HepG2 (cell line): ENCODE measurements around the gene FOSB. TPM values are rescaled to one million over a fixed set of nuclear protein-coding genes. Genes with fewer than 3 reads are reported as not detected.
A peak's percentile ranks its signal among the peaks of the same experiment; 100 is the strongest.

Experiments
- ADNP ChIP-seq: sonication (generic); formaldehyde crosslinking; IDR thresholded peaks from 2 replicates; pipeline ENCODE4 v1.4.0; 2020; ENCODE audit warnings: missing genetic modification reagents
- ARNTL ChIP-seq: sonication (generic); formaldehyde crosslinking; IDR thresholded peaks from 2 replicates; pipeline ENCODE4 v1.4.0; 2020; ENCODE audit warnings: mild to moderate bottlenecking, missing genetic modification reagents
- CAMTA2 ChIP-seq: sonication (generic); formaldehyde crosslinking; IDR thresholded peaks from 2 replicates; pipeline ENCODE4 v1.4.0; 2020; ENCODE audit warnings: mild to moderate bottlenecking, missing genetic modification reagents, borderline replicate concordance
- CHD4 ChIP-seq: fragments of 200-600 bp; sonication (generic); IDR thresholded peaks from 2 replicates; pipeline ENCODE4 v1.7.0; 2017; ENCODE audit warnings: mild to moderate bottlenecking, low read length, borderline replicate concordance
- HMGXB4 ChIP-seq, 2 experiments: sonication (generic) in 1 of 2; formaldehyde crosslinking in 1 of 2; IDR thresholded peaks; 2 replicates each; pipeline versions ENCODE4 v1.4.0 to v1.6.1; 2018 to 2020; ENCODE audit warnings: missing genetic modification reagents in 2 of 2, borderline replicate concordance in 1 of 2, low read depth in 1 of 2, mild to moderate bottlenecking in 1 of 2, missing biosample characterization in 1 of 2
- KDM1A ChIP-seq: IDR thresholded peaks from 2 replicates; pipeline ENCODE4 v1.6.1; 2016; ENCODE audit warnings: missing compliant biosample characterization
- PPARG ChIP-seq: conservative IDR thresholded peaks from 2 replicates; pipeline ENCODE4 v1.6.1; 2016; ENCODE audit warnings: missing biosample characterization, missing genetic modification reagents
- PTBP1 ChIP-seq: fragments of 200-400 bp; formaldehyde crosslinking; IDR thresholded peaks from 2 replicates; pipeline ENCODE4 v1.6.1; 2018; ENCODE audit warnings: low read length, low read depth; ENCODE audit not compliant: poor library complexity, severe bottlenecking
- SALL1 ChIP-seq: sonication (generic); formaldehyde crosslinking; IDR thresholded peaks from 2 replicates; pipeline ENCODE4 v1.8.0; 2022; ENCODE audit warnings: mild to moderate bottlenecking, missing genetic modification reagents
- TFDP2 ChIP-seq: sonication (generic); formaldehyde crosslinking; IDR thresholded peaks from 2 replicates; pipeline ENCODE4 v1.4.0; 2020; ENCODE audit warnings: missing genetic modification reagents
- UBTF ChIP-seq: sonication (generic); formaldehyde crosslinking; IDR thresholded peaks from 2 replicates; pipeline ENCODE4 v1.4.0; 2020; ENCODE audit warnings: mild to moderate bottlenecking, missing genetic modification reagents
- ZFP91 ChIP-seq: sonication (generic); formaldehyde crosslinking; IDR thresholded peaks from 2 replicates; pipeline ENCODE4 v1.9.0; 2022; ENCODE audit warnings: missing genetic modification reagents, mild to moderate bottlenecking, borderline replicate concordance
- ZMYM2 ChIP-seq: sonication (generic); formaldehyde crosslinking; IDR thresholded peaks from 2 replicates; pipeline ENCODE4 v1.8.0; 2022; ENCODE audit warnings: mild to moderate bottlenecking, missing genetic modification reagents
- ZNF430 ChIP-seq: sonication (generic); formaldehyde crosslinking; IDR thresholded peaks from 2 replicates; pipeline ENCODE4 v1.9.0; 2021; ENCODE audit warnings: mild to moderate bottlenecking, missing genetic modification reagents
- ZNF572 ChIP-seq: sonication (generic); formaldehyde crosslinking; IDR thresholded peaks from 2 replicates; pipeline ENCODE4 v1.5.1; 2020; ENCODE audit warnings: mild to moderate bottlenecking, missing genetic modification reagents
- polyA plus RNA-seq, 8 experiments: library from polyadenylated mRNA; depleted of rRNA in 3 of 8; stranded (reverse) in 7 of 8; unstranded in 1 of 8; fragments of >200 nt; fragmentation: Illumina TruSeq in 4 of 8; extraction: Trizol in 4 of 8; gene quantifications; 2 replicates each; pipeline versions ENCODE4 v1.2.1 to v1.2.3, GENCODE V29; 2011 to 2016; ENCODE audit warnings: low read depth in 4 of 8, missing spikeins in 1 of 8, mixed read lengths in 1 of 8; ENCODE audit not compliant: insufficient read depth in 1 of 8
- total RNA-seq, 5 experiments: library from RNA; depleted of rRNA; stranded (reverse); fragments of >200 nt; fragmentation: Illumina TruSeq; extraction: Trizol; gene quantifications; 2 replicates each; pipeline ENCODE4 v1.2.3, GENCODE V29; 2016; ENCODE audit warnings: low read depth in 1 of 5

The FOSB gene
- total and polyA plus RNA-seq, 2 of the 13 experiments (the other 11 are each of a cell fraction or from before 2014, with no cell fraction given) = 2.8 to 6.0 TPM

GRCh38 chr19:45428384-45429231, 39.2 kb upstream of the FOSB start (continued):
- TF ChIP-seq UBTF (CRISPR knock-in tag) = peak; percentile 53; the same call in 1 of the 2 replicates
- TF ChIP-seq ZNF430 (CRISPR knock-in tag) = peak; percentile 54; the same call in 1 of the 2 replicates
- peak; percentile 37 to 83; a peak in 2 of 4 replicates for TF ChIP-seq HMGXB4 (CRISPR knock-in tag; IDR thresholded peaks at IDR 0.05; ENCODE audit: borderline replicate concordance in 1 of 2, low read depth in 1 of 2)
- no peak for TF ChIP-seq ARNTL (CRISPR knock-in tag)
- TF ChIP-seq PPARG (CRISPR knock-in tag) = no peak
- TF ChIP-seq ADNP (CRISPR knock-in tag) = peak; percentile 91
- peak; percentile 96 for TF ChIP-seq CHD4
- TF ChIP-seq CAMTA2 (CRISPR knock-in tag) = no peak
- TF ChIP-seq PTBP1 = peak; percentile 12
- TF ChIP-seq TFDP2 (CRISPR knock-in tag) = 0 out of 2 replicates have a peak, but pooled peaks have one; percentile 29
- peak; percentile 14; the same call in 1 of the 2 replicates for TF ChIP-seq SALL1
- TF ChIP-seq KDM1A (CRISPR knock-in tag) = peak; percentile 64; the same call in 1 of the 2 replicates
- TF ChIP-seq ZNF572 = 0 out of 2 replicates have a peak, but pooled peaks have one; percentile 36
- TF ChIP-seq ZMYM2 = peak; percentile 76
- peak; percentile 65; the same call in 1 of the 2 replicates for TF ChIP-seq ZFP91 (CRISPR knock-in tag)
